H9 (cell line): ENCODE measurements around the gene GRID2. TPM values are rescaled to one million over a fixed set of nuclear protein-coding genes. Genes with fewer than 3 reads are reported as not detected.
"Not testable (repeated sequence)": the region's sequence is repeated elsewhere in the genome, so short reads cannot be mapped to it uniquely, and the experiment has no call there.

Experiments used
- DNase-seq: peaks from one replicate; pipeline ENCODE4 v3.0.0-alpha.2; 2017
- H2AFZ ChIP-seq: one replicate; pipeline ENCODE4 v1.6.1; 2013; ENCODE audit warnings: mild to moderate bottlenecking, low read length, control low read depth, moderate library complexity
- H2AK5ac ChIP-seq: 2 replicates; pipeline ENCODE4 v1.6.1; 2013; ENCODE audit warnings: low read length, control low read depth, mixed read lengths; ENCODE audit not compliant: insufficient read length
- H2BK120ac ChIP-seq: one replicate; pipeline ENCODE4 v1.6.1; 2013; ENCODE audit warnings: low read depth, mild to moderate bottlenecking, low read length, control low read depth, inconsistent platforms; ENCODE audit not compliant: poor library complexity, severe bottlenecking
- H2BK12ac ChIP-seq: 2 replicates; pipeline ENCODE4 v1.6.1; 2013; ENCODE audit warnings: low read length, control low read depth, mixed read lengths, low read depth; ENCODE audit not compliant: insufficient read length
- H2BK15ac ChIP-seq: 2 replicates; pipeline ENCODE4 v1.6.1; 2013; ENCODE audit warnings: low read depth, low read length, control low read depth
- H2BK20ac ChIP-seq: one replicate; pipeline ENCODE4 v1.6.1; 2013; ENCODE audit warnings: low read depth, mild to moderate bottlenecking, low read length, control low read depth, inconsistent platforms; ENCODE audit not compliant: poor library complexity, severe bottlenecking
- H2BK5ac ChIP-seq: 2 replicates; pipeline ENCODE4 v1.6.1; 2013; ENCODE audit warnings: low read length, control low read depth, mixed read lengths; ENCODE audit not compliant: insufficient read length
- H3K14ac ChIP-seq: 2 replicates; pipeline ENCODE4 v1.6.1; 2013; ENCODE audit warnings: low read length, control low read depth; ENCODE audit not compliant: insufficient read depth
- H3K18ac ChIP-seq: 2 replicates; pipeline ENCODE4 v1.6.1; 2013; ENCODE audit warnings: low read depth, mild to moderate bottlenecking, mixed read lengths, low read length, control low read depth; ENCODE audit not compliant: insufficient read length
- H3K23ac ChIP-seq: 2 replicates; pipeline ENCODE4 v1.6.1; 2013; ENCODE audit warnings: low read length, control low read depth, mixed read lengths, low read depth; ENCODE audit not compliant: insufficient read length
- H3K23me2 ChIP-seq: 2 replicates; pipeline ENCODE4 v1.6.1; 2013; ENCODE audit warnings: low read depth, mild to moderate bottlenecking, mixed read lengths, low read length, control low read depth; ENCODE audit not compliant: insufficient read length, poor library complexity, severe bottlenecking
- H3K27ac ChIP-seq: 2 replicates; pipeline ENCODE4 v1.5.1; 2013; ENCODE audit warnings: low read length, control low read depth, mixed read lengths, low read depth; ENCODE audit not compliant: insufficient read length
- H3K27me3 ChIP-seq: 2 replicates; pipeline ENCODE4 v1.6.1; 2013; ENCODE audit warnings: low read length, control low read depth, inconsistent platforms; ENCODE audit not compliant: insufficient read depth
- H3K4ac ChIP-seq: 2 replicates; pipeline ENCODE4 v1.6.1; 2013; ENCODE audit warnings: low read depth, mild to moderate bottlenecking, control low read depth, inconsistent platforms, low read length, moderate library complexity
- H3K4me1 ChIP-seq: 2 replicates; pipeline ENCODE4 v1.6.1; 2013; ENCODE audit warnings: low read length, control low read depth, inconsistent platforms; ENCODE audit not compliant: insufficient read depth
- H3K4me2 ChIP-seq: 2 replicates; pipeline ENCODE4 v1.6.1; 2013; ENCODE audit warnings: low read length, control low read depth, mixed read lengths; ENCODE audit not compliant: insufficient read length, insufficient read depth
- H3K56ac ChIP-seq: 2 replicates; pipeline ENCODE4 v1.6.1; 2013; ENCODE audit warnings: low read depth, mild to moderate bottlenecking, mixed read lengths, low read length, control low read depth; ENCODE audit not compliant: insufficient read length
- H3K79me1 ChIP-seq: 2 replicates; pipeline ENCODE4 v1.6.1; 2013; ENCODE audit warnings: low read depth, mild to moderate bottlenecking, moderate library complexity, low read length, control low read depth, inconsistent platforms; ENCODE audit not compliant: insufficient read depth, poor library complexity, severe bottlenecking
- H3K79me2 ChIP-seq: 2 replicates; pipeline ENCODE4 v1.6.1; 2013; ENCODE audit warnings: low read length, control low read depth, inconsistent platforms; ENCODE audit not compliant: insufficient read depth
- H3K9ac ChIP-seq: 2 replicates; pipeline ENCODE4 v1.6.1; 2013; ENCODE audit warnings: low read length, control low read depth, mixed read lengths; ENCODE audit not compliant: insufficient read length; ENCODE audit errors: extremely low read depth
- H3K9me3 ChIP-seq: one replicate; pipeline ENCODE4 v1.6.1; 2013; ENCODE audit warnings: low read depth, low read length, inconsistent platforms; ENCODE audit not compliant: control insufficient read depth
- H3T11ph ChIP-seq: one replicate; pipeline ENCODE4 v1.6.1; 2013; ENCODE audit warnings: mild to moderate bottlenecking, low read length, control low read depth, inconsistent platforms
- H4K20me1 ChIP-seq: one replicate; pipeline ENCODE4 v1.6.1; 2013; ENCODE audit not compliant: control insufficient read depth, insufficient read length, insufficient read depth
- H4K5ac ChIP-seq: 2 replicates; pipeline ENCODE4 v1.6.1; 2013; ENCODE audit warnings: low read depth, mild to moderate bottlenecking, mixed read lengths, low read length, control low read depth; ENCODE audit not compliant: insufficient read length
- H4K8ac ChIP-seq: replicated peaks from 2 replicates; pipeline ENCODE4 v1.6.1; 2013; ENCODE audit warnings: low read length, control low read depth, mixed read lengths, low read depth; ENCODE audit not compliant: insufficient read length
- H4K91ac ChIP-seq: 2 replicates; pipeline ENCODE4 v1.6.1; 2013; ENCODE audit warnings: low read depth, mild to moderate bottlenecking, moderate library complexity, mixed read lengths, low read length, control low read depth; ENCODE audit not compliant: insufficient read length
- H3K27ac Mint-ChIP-seq, 3 experiments: 2 replicates in 2 of 3; 3 replicates in 1 of 3; pipeline ENCODE4 v1.8.0; 2020 to 2021; ENCODE audit warnings: mixed read lengths in 3 of 3, mild to moderate bottlenecking in 1 of 3, moderate library complexity in 1 of 3
- H3K27me3 Mint-ChIP-seq: 2 replicates; pipeline ENCODE4 v1.8.0; 2021; ENCODE audit warnings: low read depth, mild to moderate bottlenecking, moderate library complexity, mixed read lengths
- H3K36me3 Mint-ChIP-seq, 3 experiments: 2 replicates in 2 of 3; 3 replicates in 1 of 3; pipeline ENCODE4 v1.8.0; 2020 to 2021; ENCODE audit warnings: low read depth in 3 of 3, mixed read lengths in 3 of 3; ENCODE audit not compliant: insufficient read depth in 1 of 3
- H3K4me1 Mint-ChIP-seq, 2 experiments: 2 replicates each; pipeline ENCODE4 v1.8.0; 2020; ENCODE audit warnings: mixed read lengths in 2 of 2
- H3K4me3 Mint-ChIP-seq, 2 experiments: 2 replicates in 1 of 2; 3 replicates in 1 of 2; pipeline ENCODE4 v1.8.0; 2020 to 2021; ENCODE audit warnings: mild to moderate bottlenecking in 2 of 2, mixed read lengths in 2 of 2, moderate library complexity in 1 of 2
- H3K9me3 Mint-ChIP-seq, 2 experiments: 2 replicates in 1 of 2; 3 replicates in 1 of 2; pipeline ENCODE4 v1.8.0; 2020; ENCODE audit warnings: mild to moderate bottlenecking in 2 of 2, mixed read lengths in 2 of 2, moderate library complexity in 1 of 2
- CTCF ChIP-seq: fragments of 200-600 bp; sonication (generic); conservative IDR thresholded peaks from 3 replicates; pipeline ENCODE4 v1.8.0; 2021; ENCODE audit warnings: antibody characterized with exemption, mild to moderate bottlenecking
- WGBS: extraction: QIAGEN DNeasy Blood & Tissue Kit; methylation state at CpG from one replicate; pipeline ENCODE4 v1.1.7; 2013; ENCODE audit warnings: missing lambda C conversion rate, low lambda C conversion rate, mixed read lengths; ENCODE audit not compliant: insufficient read length; ENCODE audit errors: extremely low coverage; 5-methylcytosine and 5-hydroxymethylcytosine counted together
- total RNA-seq: library from RNA; stranded (reverse); gene quantifications from 2 replicates; pipeline ENCODE4 v1.2.1, GENCODE V29; 2021

GRID2 gene
- total RNA-seq, 1 experiment from 2014 or later = 21.8 TPM

GRCh38 chr4:93359586-93359985 lies 1055.8 kb downstream of the GRID2 start:
- Histone ChIP-seq H3K79me1 (no peaks in the 10 kb centered on the region), H3K14ac (no peak overlapping the region), H2BK120ac (no peak overlapping the region), H3K56ac (no peak overlapping the region), H2BK20ac (no peak overlapping the region), H2BK5ac (no peak overlapping the region), H3K23me2 (no peaks in the 10 kb centered on the region), H3K4ac (no peak overlapping the region), H2AK5ac (no peak overlapping the region), H3K79me2 (no peaks in the 10 kb centered on the region), H4K91ac (no peak overlapping the region), H3K9ac (no peak overlapping the region), H3K27me3 (no peaks in the 10 kb centered on the region), H3K18ac (no peak overlapping the region), H4K5ac (no peak overlapping the region), H2AFZ (no peak overlapping the region), H4K8ac (no peak overlapping the region), H3K4me1 (no peaks in the 10 kb centered on the region), H3K9me3 (no peaks in the 10 kb centered on the region), H3K4me2 (no peak overlapping the region), H4K20me1 (no peaks in the 10 kb centered on the region), H3K27ac (no peak overlapping the region), H3K23ac (no peak overlapping the region), H3T11ph (no peak overlapping the region), H2BK12ac (no peak overlapping the region), H2BK15ac (no peak overlapping the region)
- Mint-ChIP-seq H3K4me1 (peaks cover 3 to 6% of the 10 kb centered on the region in 2 experiments), H3K36me3 (peaks cover 0 to 9% (median 0%) of the 10 kb centered on the region in 3 experiments; a peak in 3 of 7 replicates), H3K4me3 (no peak overlapping the region), H3K9me3 (peaks cover 0 to 2% of the 10 kb centered on the region in 2 experiments; a peak in 1 of 5 replicates), H3K27me3 (peaks cover 9% of the 10 kb centered on the region), H3K27ac (no peak overlapping the region)
- no peak for DNase-seq
- no CpG with 5 or more reads among the region's 3 CpGs for WGBS
- TF ChIP-seq CTCF = no peak

- Mint-ChIP-seq H3K27me3 (peaks cover 22% of the 10 kb centered on the region), H3K4me1 (peaks cover 31 to 38% of the 10 kb centered on the region in 2 experiments), H3K27ac (peak overlapping the region in 1 of 3 experiments; percentile 89; a peak in 2 of 7 replicates), H3K4me3 (peak overlapping the region; percentile 24 to 39; a peak in 4 of 5 replicates)
- H2BK12ac ChIP-seq, H4K20me1 ChIP-seq, H2BK15ac ChIP-seq, H3K36me3 Mint-ChIP-seq, H3K9me3 ChIP-seq, H3K9ac ChIP-seq, H3K27me3 ChIP-seq, H2AK5ac ChIP-seq, H3K23ac ChIP-seq, H2BK120ac ChIP-seq, H3K9me3 Mint-ChIP-seq, H3K79me2 ChIP-seq, H3K27ac ChIP-seq, H4K91ac ChIP-seq, H3K23me2 ChIP-seq, H4K5ac ChIP-seq, H2AFZ ChIP-seq, H3K4ac ChIP-seq, H3K18ac ChIP-seq, H3K79me1 ChIP-seq, H3K14ac ChIP-seq, H3T11ph ChIP-seq, H2BK5ac ChIP-seq, H2BK20ac ChIP-seq, H4K8ac ChIP-seq, H3K56ac ChIP-seq, H3K4me1 ChIP-seq: not testable (repeated sequence)
- DNase-seq = peak; percentile 54
- WGBS = no CpG with 5 or more reads among the region's 9 CpGs
- peak overlapping the region; percentile 40 for H3K4me2 ChIP-seq
These were observed 1062.5 kb downstream of the GRID2 start for GRCh38 chr4:93366169-93366755.
